ENCODE results near the gene COL6A2.
A peak's percentile ranks its signal among the peaks of the same experiment; 100 is the strongest.
"Not testable (repeated sequence)": the region's sequence is repeated elsewhere in the genome, so short reads cannot be mapped to it uniquely, and the experiment has no call there.

Gene COL6A2

GRCh38 chr21:46055863-46056281 lies 42.0 kb upstream of the COL6A2 start:
- H3K27ac ChIP-seq (ENCODE audit: low read depth, low read length): peak overlapping the region; percentile 93

DNA sequence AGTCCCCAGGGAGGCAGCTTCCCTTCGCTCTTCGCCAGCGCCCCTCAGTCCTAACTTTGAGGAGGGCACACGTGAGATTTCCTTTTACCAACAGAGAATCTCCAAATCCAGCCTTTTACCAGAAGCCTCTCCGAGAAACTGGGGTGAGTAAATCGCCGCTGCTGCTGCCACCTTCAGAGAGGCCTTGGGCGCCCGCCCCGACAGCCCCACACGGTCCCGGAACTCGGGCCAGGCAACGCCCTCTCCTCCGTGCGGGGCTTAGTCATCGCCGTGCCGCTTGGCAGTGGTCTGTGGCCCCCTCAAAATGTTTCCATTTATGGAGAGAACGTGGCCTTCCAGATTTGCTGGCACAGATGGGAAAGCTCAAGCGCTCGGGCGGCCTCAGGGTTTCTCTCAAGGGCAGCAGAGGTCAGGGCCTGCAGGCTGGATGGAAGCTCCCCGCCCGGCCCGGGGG lies 41.4 kb upstream of the COL6A2 start:
- Histone ChIP-seq H3K9ac (ENCODE audit: low read length) (peak overlapping the region; percentile 62), H3K4me3 (ENCODE audit: low read depth in 1 of 2, low read length in 2 of 2) (peak overlapping the region in 1 of 2 donors; percentile 10), H3K27ac (ENCODE audit: low read depth, low read length) (peak overlapping the region; percentile 93)

More at GRCh38 chr21:46055863-46056281, 42.0 kb upstream of the COL6A2 start:
- H3K4me1 ChIP-seq (ENCODE audit: insufficient read depth, low read length): peaks cover 44% of the 10 kb centered on the region
- H3K27me3 ChIP-seq (ENCODE audit: control insufficient read depth in 1 of 2, insufficient read depth in 2 of 2, low read length in 2 of 2): no peaks in the 10 kb centered on the region
- no peaks in the 10 kb centered on the region for H3K9me3 ChIP-seq (ENCODE audit: low read length)
- H3K36me3 ChIP-seq (ENCODE audit: insufficient read depth, low read length): no peaks in the 10 kb centered on the region
- peak overlapping the region; percentile 53 for H3K9ac ChIP-seq (ENCODE audit: low read length)
- peak overlapping the region in 1 of 2 donors; percentile 10 for H3K4me3 ChIP-seq (ENCODE audit: low read depth in 1 of 2, low read length in 2 of 2)

DNA sequence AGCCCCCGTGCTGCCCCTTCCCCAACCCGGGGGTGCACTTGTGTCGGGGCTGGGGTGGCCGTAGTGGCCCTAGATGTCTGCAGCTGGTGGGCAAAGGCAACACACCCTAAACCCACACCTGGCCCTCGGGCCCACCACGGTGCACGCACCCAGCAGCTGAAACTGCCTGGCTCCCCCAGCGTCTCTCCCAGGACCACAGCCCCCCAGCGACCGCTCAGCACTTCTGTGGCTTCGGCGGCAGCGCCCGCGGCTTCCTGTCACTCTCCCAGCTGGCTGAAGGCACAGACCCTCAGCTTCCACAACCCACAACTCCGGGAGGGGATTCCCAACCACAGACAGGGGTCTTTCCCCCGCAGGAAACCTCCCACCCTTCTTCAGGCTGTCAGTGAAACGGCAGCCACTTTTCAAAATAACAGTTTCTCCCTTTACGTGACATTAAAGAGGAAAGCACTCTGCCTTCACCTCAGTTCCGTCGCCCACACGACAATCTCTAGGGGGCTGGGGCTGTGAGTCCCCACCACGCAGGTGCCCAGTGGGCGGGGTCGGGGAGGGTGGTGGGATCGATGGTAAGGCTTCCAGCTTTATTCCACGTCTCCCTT lies 40.7 kb upstream of the COL6A2 start:
- Histone ChIP-seq H3K27me3 (ENCODE audit: control insufficient read depth in 1 of 2, insufficient read depth in 2 of 2, low read length in 2 of 2) (no peaks in the 10 kb centered on the region), H3K36me3 (ENCODE audit: insufficient read depth, low read length) (no peaks in the 10 kb centered on the region), H3K4me1 (ENCODE audit: insufficient read depth, low read length) (peaks cover 48% of the 10 kb centered on the region), H3K9ac (ENCODE audit: low read length) (peak overlapping the region; percentile 62), H3K27ac (ENCODE audit: low read depth, low read length) (peak overlapping the region; percentile 93), H3K9me3 (ENCODE audit: low read length) (no peaks in the 10 kb centered on the region), H3K4me3 (ENCODE audit: low read depth in 1 of 2, low read length in 2 of 2) (no peak overlapping the region)

More for the DNA sequence above, 41.4 kb upstream of the COL6A2 start:
- Histone ChIP-seq H3K36me3 (ENCODE audit: insufficient read depth, low read length) (no peaks in the 10 kb centered on the region), H3K27me3 (ENCODE audit: control insufficient read depth in 1 of 2, insufficient read depth in 2 of 2, low read length in 2 of 2) (no peaks in the 10 kb centered on the region), H3K9me3 (ENCODE audit: low read length) (no peaks in the 10 kb centered on the region), H3K4me1 (ENCODE audit: insufficient read depth, low read length) (peaks cover 48% of the 10 kb centered on the region)

GRCh38 chr21:46057710-46058241 lies 40.1 kb upstream of the COL6A2 start:
- Histone ChIP-seq H3K36me3 (ENCODE audit: insufficient read depth, low read length) (no peaks in the 10 kb centered on the region), H3K27me3 (ENCODE audit: control insufficient read depth in 1 of 2, insufficient read depth in 2 of 2, low read length in 2 of 2) (no peaks in the 10 kb centered on the region), H3K27ac (ENCODE audit: low read depth, low read length) (peak overlapping the region; percentile 93), H3K9me3 (ENCODE audit: low read length) (no peaks in the 10 kb centered on the region), H3K4me1 (ENCODE audit: insufficient read depth, low read length) (peaks cover 48% of the 10 kb centered on the region), H3K9ac (ENCODE audit: low read length) (peak overlapping the region; percentile 62), H3K4me3 (ENCODE audit: low read depth in 1 of 2, low read length in 2 of 2) (no peak overlapping the region)

DNA sequence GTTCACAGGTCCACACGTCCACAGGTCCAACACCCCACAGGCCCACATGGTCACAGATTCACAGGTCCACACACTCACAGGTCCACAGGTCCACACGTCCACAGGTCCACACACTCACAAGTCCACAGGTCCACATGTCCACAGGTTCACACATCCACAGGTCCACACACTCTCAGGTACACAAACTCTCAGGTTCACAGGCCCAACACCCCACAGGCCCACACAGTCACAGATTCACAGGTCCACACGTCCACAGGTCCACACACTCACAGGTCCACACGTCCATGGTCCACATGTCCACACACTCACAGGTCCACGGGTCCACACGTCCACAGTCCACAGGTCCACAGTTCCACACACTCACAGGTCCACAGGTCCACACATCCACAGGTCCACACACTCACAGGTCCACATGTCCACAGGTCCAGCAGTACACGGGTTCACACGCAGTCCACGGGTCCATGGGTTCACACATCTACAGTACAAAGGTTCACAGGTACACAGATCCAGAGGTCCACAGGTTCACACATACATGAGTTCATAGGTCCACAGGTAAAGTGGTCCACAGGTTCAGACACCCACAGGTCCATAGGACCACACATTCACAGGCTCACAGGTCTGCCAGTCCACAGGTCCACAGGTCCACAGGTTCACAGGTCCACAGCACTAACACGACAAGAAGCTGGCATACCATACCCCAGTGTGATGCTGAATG lies 39.3 kb upstream of the COL6A2 start:
- Histone ChIP-seq H3K9ac (ENCODE audit: low read length) (no peak overlapping the region), H3K4me3 (ENCODE audit: low read depth in 1 of 2, low read length in 2 of 2) (no peak overlapping the region), H3K4me1 (ENCODE audit: insufficient read depth, low read length) (peaks cover 48% of the 10 kb centered on the region), H3K27ac (ENCODE audit: low read depth, low read length) (peak overlapping the region; percentile 3), H3K9me3 (ENCODE audit: low read length) (no peaks in the 10 kb centered on the region), H3K27me3 (ENCODE audit: control insufficient read depth in 1 of 2, insufficient read depth in 2 of 2, low read length in 2 of 2) (no peaks in the 10 kb centered on the region), H3K36me3 (ENCODE audit: insufficient read depth, low read length) (no peaks in the 10 kb centered on the region)

GRCh38 chr21:46059195-46059594 lies 38.7 kb upstream of the COL6A2 start:
- H3K4me1 ChIP-seq (ENCODE audit: insufficient read depth, low read length): peaks cover 45% of the 10 kb centered on the region
- H3K36me3 ChIP-seq (ENCODE audit: insufficient read depth, low read length): no peaks in the 10 kb centered on the region
- H3K27ac ChIP-seq (ENCODE audit: low read depth, low read length): no peak overlapping the region
- H3K9ac ChIP-seq (ENCODE audit: low read length): no peak overlapping the region
- no peaks in the 10 kb centered on the region for H3K27me3 ChIP-seq (ENCODE audit: control insufficient read depth in 1 of 2, insufficient read depth in 2 of 2, low read length in 2 of 2)
- no peaks in the 10 kb centered on the region for H3K9me3 ChIP-seq (ENCODE audit: low read length)
- no peak overlapping the region for H3K4me3 ChIP-seq (ENCODE audit: low read depth in 1 of 2, low read length in 2 of 2)

DNA sequence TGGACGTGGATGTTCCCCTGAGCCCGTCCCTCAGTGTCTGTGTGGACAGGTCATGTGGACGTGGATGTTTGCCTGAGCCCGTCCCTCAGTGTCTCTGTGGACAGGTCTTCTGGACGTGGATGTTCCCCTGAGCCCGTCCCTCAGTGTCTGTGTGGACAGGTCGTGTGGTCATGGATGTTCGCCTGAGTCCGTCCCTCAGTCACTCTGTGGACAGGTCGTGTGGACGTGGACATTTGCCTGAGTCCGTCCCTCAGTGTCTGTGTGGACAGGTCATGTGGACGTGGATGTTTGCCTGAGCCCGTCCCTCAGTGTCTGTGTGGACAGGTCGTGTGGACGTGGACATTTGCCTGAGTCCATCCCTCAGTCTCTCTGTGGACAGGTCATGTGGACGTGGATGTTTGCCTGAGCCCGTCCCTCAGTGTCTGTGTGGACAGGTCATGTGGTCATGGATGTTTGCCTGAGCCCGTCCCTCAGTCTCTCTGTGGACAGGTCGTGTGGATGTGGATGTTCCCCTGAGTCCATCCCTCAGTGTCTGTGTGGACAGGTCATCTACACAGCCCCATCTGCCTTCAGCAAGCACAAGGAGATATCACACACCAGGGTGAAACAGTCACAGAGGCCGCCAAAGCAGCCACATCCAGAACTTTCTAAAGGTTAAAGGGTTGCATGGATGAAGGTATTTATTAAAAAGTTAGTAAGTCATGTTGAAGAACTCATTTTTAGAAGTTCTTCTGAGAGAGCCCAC lies 38.0 kb upstream of the COL6A2 start:
- not testable (repeated sequence) for H3K27me3 ChIP-seq (ENCODE audit: control insufficient read depth in 1 of 2, insufficient read depth in 2 of 2, low read length in 2 of 2); H3K36me3 ChIP-seq (ENCODE audit: insufficient read depth, low read length); H3K9ac ChIP-seq (ENCODE audit: low read length); H3K4me3 ChIP-seq (ENCODE audit: low read depth in 1 of 2, low read length in 2 of 2); H3K9me3 ChIP-seq (ENCODE audit: low read length)
- peak overlapping the region; percentile 68 for H3K27ac ChIP-seq (ENCODE audit: low read depth, low read length)
- peaks cover 40% of the 10 kb centered on the region for H3K4me1 ChIP-seq (ENCODE audit: insufficient read depth, low read length)

DNA sequence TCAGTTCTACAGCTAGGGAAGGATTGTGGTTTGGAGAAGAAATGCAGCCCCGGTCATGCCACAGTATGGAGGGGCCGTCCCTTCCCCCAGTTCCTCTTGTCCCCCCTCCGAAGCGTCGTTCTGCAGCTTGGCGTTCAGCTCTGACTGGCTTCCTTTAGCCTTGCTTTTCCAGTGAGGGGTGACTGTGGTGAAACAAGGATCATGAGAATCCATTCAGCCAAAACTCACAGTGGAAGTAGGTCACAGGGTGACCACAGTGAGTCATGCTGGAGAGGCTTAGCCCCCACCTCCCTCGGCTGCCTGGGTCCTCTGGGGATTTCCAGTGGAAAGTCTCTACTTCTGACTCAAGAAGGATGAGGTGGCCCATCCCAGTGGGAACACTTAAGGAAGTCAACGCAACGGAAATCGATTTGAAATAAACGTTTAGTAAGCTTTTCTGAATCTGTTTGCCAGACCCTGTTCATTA lies 37.3 kb upstream of the COL6A2 start:
- no peaks in the 10 kb centered on the region for H3K27me3 ChIP-seq (ENCODE audit: control insufficient read depth in 1 of 2, insufficient read depth in 2 of 2, low read length in 2 of 2)
- H3K4me1 ChIP-seq (ENCODE audit: insufficient read depth, low read length): peaks cover 35% of the 10 kb centered on the region
- H3K27ac ChIP-seq (ENCODE audit: low read depth, low read length): peak overlapping the region; percentile 68
- H3K4me3 ChIP-seq (ENCODE audit: low read depth in 1 of 2, low read length in 2 of 2): no peak overlapping the region
- H3K9ac ChIP-seq (ENCODE audit: low read length): no peak overlapping the region
- H3K36me3 ChIP-seq (ENCODE audit: insufficient read depth, low read length): no peaks in the 10 kb centered on the region
- no peaks in the 10 kb centered on the region for H3K9me3 ChIP-seq (ENCODE audit: low read length)

DNA sequence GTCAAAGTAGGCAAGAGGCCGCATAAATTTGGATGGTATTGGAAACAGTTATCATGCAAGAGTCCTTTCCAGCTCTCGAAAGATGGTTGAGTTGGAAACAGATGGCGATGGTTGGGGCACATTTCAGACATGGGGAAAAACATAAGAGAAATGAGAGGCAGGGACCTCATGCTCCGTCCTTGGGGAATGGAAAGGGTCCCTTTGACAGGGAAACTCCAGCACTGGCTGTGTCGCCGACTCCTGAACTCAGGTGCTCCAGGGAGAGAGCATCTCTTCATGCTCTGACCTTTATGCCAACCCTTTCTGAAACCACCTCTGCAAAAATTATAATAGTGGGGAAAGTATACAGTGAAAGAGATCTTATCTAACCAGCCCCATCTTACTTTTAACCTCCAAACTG lies 36.8 kb upstream of the COL6A2 start:
- no peaks in the 10 kb centered on the region for H3K36me3 ChIP-seq (ENCODE audit: insufficient read depth, low read length)
- no peak overlapping the region for H3K9ac ChIP-seq (ENCODE audit: low read length)
- H3K27me3 ChIP-seq (ENCODE audit: control insufficient read depth in 1 of 2, insufficient read depth in 2 of 2, low read length in 2 of 2): no peaks in the 10 kb centered on the region
- no peak overlapping the region for H3K27ac ChIP-seq (ENCODE audit: low read depth, low read length)
- no peak overlapping the region for H3K4me3 ChIP-seq (ENCODE audit: low read depth in 1 of 2, low read length in 2 of 2)
- H3K9me3 ChIP-seq (ENCODE audit: low read length): no peaks in the 10 kb centered on the region
- peaks cover 35% of the 10 kb centered on the region for H3K4me1 ChIP-seq (ENCODE audit: insufficient read depth, low read length)

- Histone ChIP-seq H3K36me3 (ENCODE audit: insufficient read depth, low read length) (no peaks in the 10 kb centered on the region), H3K4me1 (ENCODE audit: insufficient read depth, low read length) (peaks cover 36% of the 10 kb centered on the region), H3K27me3 (ENCODE audit: control insufficient read depth in 1 of 2, insufficient read depth in 2 of 2, low read length in 2 of 2) (no peaks in the 10 kb centered on the region), H3K9me3 (ENCODE audit: low read length) (no peaks in the 10 kb centered on the region), H3K27ac (ENCODE audit: low read depth, low read length) (no peak overlapping the region), H3K9ac (ENCODE audit: low read length) (no peak overlapping the region), H3K4me3 (ENCODE audit: low read depth in 1 of 2, low read length in 2 of 2) (no peak overlapping the region)
These were observed 36.4 kb upstream of the COL6A2 start for GRCh38 chr21:46061518-46061917.

DNA sequence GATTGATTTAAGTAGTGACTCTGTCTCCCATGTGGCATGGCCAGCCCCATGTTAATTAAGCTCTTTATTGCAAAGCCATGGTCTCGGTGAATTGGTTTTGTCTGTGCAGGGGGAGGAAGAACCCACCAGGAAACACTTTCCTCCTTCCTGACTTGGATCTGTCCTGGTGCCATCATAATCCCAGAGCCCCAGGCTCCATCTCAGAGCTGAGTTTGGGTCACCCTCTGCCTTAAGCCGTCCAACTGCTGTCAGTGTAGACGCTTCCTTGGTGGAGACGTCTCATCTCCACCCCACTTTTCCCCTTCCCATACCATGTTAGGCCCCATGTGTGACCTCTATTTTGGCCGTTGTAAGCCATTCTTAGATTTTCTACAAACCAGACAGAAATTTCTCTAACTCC lies 36.0 kb upstream of the COL6A2 start:
- H3K4me1 ChIP-seq (ENCODE audit: insufficient read depth, low read length): peaks cover 37% of the 10 kb centered on the region
- no peaks in the 10 kb centered on the region for H3K9me3 ChIP-seq (ENCODE audit: low read length)
- no peaks in the 10 kb centered on the region for H3K27me3 ChIP-seq (ENCODE audit: control insufficient read depth in 1 of 2, insufficient read depth in 2 of 2, low read length in 2 of 2)
- no peak overlapping the region for H3K4me3 ChIP-seq (ENCODE audit: low read depth in 1 of 2, low read length in 2 of 2)
- H3K9ac ChIP-seq (ENCODE audit: low read length): no peak overlapping the region
- no peak overlapping the region for H3K27ac ChIP-seq (ENCODE audit: low read depth, low read length)
- H3K36me3 ChIP-seq (ENCODE audit: insufficient read depth, low read length): no peaks in the 10 kb centered on the region

Data from muscle layer of colon (tissue), 2 donors.